Left cardiac atrium (tissue), 4 donors: ENCODE results near the gene RNF11. TPM values are rescaled to one million over a fixed set of nuclear protein-coding genes. Genes with fewer than 3 reads are reported as not detected.
A peak's percentile ranks its signal among the peaks of the same experiment; 100 is the strongest.
"Not testable (repeated sequence)": the region's sequence is repeated elsewhere in the genome, so short reads cannot be mapped to it uniquely, and the experiment has no call there.

Experiments used
- ATAC-seq, 2 donors: fragments of 200-7000 bp; cut with Tn5 transposase; one replicate each; pipeline ENCODE4 v1.9.1; 2020; ENCODE audit warnings: mild to moderate bottlenecking in 2 of 2, moderate library complexity in 2 of 2
- DNase-seq: peaks from one replicate; pipeline ENCODE4 v3.0.0-alpha.2; 2020
- intact Hi-C, 2 donors: fragments of 100-400 bp; cut with DNase I; formaldehyde crosslinking; loops; one replicate each; pipeline versions ENCODE4 v1.14.1 to v1.15.1; 2022 to 2023
- long read RNA-seq: library from polyadenylated mRNA; unstranded; transcript quantifications from one replicate; pipeline ENCODE4 v2.0.0, GENCODE V29; 2021
- total RNA-seq, 2 donors: library from RNA; stranded (reverse); fragmentation: NEBNext Ultra II Directional; extraction: Animal tissue kit (Norgen Biotek cat#: 25700); gene quantifications; one replicate each; pipeline ENCODE4 v1.2.1, GENCODE V29; 2021
- donor health status: DM: no; HTN: yes; CAD: no.
- donor health status: DM: no; HTN: yes; CAD: no; lungs with severe emphysema.
- donor health status: DM: yes; HTN: yes; CAD: no.
- donor health status: Dilated cardiomyopathy.

Gene RNF11, protein sequence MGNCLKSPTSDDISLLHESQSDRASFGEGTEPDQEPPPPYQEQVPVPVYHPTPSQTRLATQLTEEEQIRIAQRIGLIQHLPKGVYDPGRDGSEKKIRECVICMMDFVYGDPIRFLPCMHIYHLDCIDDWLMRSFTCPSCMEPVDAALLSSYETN
- 100 to 1,000 TPM; 102 to 103 TPM for total RNA-seq
- long read RNA-seq, transcript RNF11-201 (3 exons, 3,084 nt) = major isoform, 156 of 162 reads
- long read RNA-seq, partial matches to known transcripts = 0 of 162 reads
- long read RNA-seq, other reads (novel, unspliced or antisense) = 5 of 162 reads

DNA sequence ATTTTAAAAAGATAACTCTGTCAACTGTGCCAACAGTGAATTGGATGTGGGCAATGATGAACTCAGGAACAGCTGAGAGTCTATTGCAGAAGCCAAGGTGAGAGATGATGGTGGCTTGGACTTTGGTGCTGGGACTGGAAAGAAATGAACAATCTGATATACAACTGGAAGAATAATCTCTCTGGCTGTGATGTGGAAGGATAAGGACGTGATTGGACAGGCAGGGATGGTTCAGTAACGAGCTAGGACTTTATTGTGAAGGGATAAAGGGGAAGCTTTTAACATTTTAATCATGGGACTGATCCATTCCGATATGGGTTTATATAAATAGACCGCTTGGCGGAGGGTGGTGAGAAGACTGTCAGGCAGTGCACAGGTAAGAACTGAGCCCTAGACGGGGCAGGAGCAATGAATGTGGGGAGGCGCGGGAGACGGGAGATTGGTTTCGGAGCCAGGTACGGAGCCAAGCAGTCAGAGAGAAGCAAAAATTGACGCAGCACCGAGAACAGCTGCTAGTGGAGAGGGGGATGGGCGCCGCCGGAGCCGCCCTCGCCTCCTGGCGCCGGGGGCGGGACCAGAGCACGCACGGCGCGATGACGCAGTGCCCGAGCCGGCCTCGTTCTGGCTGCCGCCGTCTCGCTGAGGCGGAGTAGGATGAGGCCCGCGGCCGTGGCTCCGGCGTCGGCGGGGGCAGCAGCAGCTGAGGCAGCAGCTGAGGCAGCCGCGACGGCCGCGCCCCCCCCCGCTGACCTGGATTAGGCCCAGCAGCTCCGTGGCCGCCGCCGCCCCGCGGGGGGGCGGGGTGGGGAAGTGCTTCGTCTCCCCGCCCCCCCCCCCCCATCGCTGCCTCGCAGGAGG is at the start of gene RNF11:
Gene RNF11 (plus strand): TSS at position 601 of the 858 bp plus-strand sequence. CDS start 484 bp downstream, outside the sequence.
- ATAC-seq (peak; percentile 99), DNase-seq (peak; percentile 95)
- intact Hi-C loops = no loop called here

DNA sequence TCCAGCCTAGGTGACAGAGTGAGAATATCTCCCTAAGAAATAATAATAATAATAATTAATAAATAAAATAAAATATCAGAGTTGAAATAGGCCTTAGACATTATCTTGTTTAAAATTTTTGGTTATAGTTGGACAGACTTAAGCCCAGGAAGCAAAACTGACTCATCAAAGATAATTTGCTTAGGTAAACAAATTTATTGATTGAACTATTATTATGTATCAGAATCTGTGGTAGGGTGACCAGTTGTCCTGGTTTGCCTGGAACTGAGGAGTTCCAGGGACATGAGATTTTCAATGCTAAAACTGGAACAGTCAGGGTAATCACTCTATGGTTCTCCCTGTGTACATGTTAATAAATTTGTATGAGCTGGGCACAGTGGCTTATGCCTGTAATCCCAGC is 47.8 kb upstream of the RNF11 start:
- ATAC-seq (no peak), DNase-seq (no peak)
- intact Hi-C loops = loop anchor here in 1 of 2 donors (5.0 kb wide), 1 partner anchor 411 kb away; no protein-coding TSS in a partner anchor

DNA sequence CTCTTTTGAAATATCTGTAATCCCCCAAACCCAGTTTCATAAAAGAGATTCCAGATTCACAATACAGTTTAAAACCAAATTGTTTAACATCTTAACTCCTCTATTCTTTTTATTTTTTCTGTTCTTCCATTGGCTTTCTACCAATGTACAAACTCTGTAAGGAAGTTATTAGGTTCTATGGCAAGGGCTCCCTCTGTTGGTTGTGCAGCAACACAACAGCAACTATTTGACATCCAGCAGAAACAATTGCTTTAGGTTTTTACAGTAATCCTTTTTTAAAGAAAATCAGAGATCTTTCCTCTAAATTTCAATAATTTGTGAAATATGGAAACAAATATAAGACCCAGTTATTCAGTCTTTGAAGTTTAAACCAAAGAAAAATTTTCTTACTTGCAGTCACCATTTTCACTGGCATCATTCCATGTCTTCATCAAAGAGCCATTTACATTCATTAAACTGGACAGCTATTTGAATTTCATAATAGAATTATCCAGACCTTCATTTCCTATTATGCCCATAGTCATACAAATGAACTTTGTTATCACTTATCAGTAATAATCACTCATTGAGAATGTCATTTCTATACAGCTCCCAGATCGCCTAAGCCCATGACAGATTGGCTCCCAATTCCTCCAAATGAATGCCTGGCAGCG is 46.5 kb upstream of the RNF11 start:
- intact Hi-C loops = loop anchor here in 1 of 2 donors (5.0 kb wide), 2 partner anchors 108 to 412 kb away; no protein-coding TSS in a partner anchor
- DNase-seq (peak; percentile 27), ATAC-seq (no peak)

DNA sequence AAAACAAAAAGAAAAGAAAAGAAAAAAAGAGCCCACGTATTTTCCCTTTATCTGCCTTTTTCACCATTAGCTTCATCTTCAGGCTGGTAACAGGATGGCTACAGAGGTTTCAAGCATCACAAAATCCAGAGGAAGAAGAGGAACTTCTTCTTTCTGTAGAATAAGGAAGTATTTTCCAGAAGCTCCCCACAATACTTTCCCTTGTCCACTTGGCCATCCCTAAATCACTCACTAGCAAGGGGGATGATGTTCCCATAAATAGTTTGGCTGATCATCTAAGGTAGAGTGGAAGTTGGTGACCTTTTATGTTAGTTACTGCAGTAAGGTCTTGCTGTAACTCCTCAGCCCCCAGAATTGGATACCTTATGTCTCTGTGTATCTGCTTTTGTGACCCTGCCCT is 45.1 kb upstream of the RNF11 start:
- ATAC-seq (no peak), DNase-seq (no peak)
- intact Hi-C loops = loop anchor here in 1 of 2 donors (5.0 kb wide), 1 partner anchor 106 kb away; no protein-coding TSS in a partner anchor

DNA sequence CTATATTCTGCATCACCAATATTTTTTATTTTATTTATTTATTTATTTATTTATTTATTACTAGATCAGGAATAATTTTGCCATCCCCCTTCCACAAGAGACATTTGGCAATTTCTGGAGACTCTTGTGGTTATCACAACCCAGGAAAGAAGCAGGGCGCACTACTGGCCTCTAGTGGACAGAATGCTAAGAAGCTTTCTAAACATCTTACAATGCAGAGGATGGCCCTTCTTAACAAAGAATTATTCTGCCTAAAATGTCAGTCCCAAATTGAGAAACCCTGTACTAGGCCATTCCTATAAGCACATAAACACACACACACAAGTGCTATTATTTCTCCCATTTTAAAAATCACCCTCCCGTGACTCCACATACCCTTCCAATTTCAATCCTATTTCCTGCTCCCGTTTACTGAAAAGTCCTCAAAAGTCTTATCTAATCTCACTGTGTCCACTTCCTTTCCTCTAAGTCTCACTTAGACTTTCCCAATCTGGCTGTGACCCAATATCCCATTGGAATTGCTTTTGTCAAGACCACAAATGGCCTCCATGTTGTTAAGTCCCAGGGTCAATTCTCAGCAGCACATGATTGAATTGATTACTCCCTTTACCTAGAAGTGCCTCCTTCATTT is 43.7 kb upstream of the RNF11 start:
- DNase-seq (peak; percentile 68), ATAC-seq (peak; percentile 69 to 71)
- intact Hi-C loops = loop anchor here in 1 of 2 donors (5.0 kb wide), 1 partner anchor 105 kb away; no protein-coding TSS in a partner anchor

DNA sequence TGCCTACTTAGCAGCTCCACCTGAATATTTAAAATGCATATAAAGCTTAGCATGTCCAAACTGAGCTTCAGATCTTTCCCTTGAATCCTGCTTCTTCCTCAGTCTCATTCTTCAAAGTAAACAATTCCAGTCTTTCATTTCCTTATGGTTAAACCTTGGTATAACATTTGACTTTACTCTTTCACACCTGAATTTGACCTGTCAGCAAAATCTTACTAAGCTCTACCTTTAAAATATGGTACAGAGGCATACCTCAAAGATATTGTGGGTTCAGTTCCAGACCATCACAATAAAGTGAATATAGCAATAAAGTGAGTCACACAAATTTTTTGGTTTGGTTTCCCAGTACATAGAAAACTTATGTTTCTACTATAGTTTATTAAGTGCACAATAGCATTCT is 42.5 kb upstream of the RNF11 start:
- no peak for ATAC-seq
- intact Hi-C loops = loop anchor here in 1 of 2 donors (5.0 kb wide), 1 partner anchor 104 kb away; no protein-coding TSS in a partner anchor
- no peak for DNase-seq

DNA sequence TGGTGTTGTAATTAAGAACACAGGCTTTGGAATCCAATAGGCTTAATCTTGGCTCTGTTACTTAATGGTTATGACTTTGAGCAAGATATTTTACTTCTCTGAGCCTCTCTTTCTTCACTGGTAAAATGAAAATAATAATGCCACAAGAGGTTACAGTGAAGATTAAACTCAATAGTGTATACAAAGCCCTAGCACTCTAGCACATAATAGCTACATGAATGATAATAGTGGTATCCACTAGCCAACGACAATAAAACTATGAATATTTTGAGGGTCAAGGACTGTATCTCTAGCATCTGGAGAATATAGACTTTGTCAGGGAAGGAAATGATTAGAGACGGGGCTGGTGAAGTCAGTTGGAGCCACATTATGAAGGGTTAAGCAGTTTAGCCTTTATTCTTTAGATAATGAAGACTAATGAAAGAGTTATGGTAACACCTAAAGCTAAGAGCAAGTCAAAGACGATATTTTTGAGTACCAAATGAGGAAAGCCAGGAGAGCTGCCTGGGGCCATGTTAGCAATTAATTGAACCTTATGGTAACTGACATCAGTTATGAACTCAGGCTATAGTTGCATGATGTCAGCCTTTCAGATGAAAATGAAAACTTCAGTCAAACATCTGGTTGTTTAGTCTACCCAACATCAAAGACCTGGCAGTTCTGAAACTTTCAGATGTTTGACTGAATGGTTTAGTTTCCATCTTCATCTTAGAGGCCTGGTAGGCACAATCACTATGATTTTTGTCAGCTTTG is 32.8 kb upstream of the RNF11 start:
- DNase-seq (no peak), ATAC-seq (no peak)
- intact Hi-C loops = no loop called here

DNA sequence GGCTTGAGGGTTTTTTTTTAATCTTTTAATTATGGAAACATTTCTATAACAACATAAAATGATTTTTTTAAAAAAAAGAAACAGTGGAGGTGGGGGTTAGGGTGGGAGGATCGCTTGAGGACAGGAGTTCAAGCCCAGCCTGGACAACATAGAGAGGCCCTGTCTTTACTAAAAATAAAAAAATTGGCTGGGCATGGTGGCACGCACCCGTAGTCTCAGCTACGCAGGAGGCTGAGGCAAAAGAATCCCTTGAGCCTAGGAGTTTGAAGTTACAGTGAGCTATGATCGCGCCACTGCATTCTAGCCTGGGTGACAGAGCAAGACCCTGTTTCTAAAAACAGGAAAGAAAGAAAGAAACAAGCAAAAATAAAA is 32.2 kb upstream of the RNF11 start:
- DNase-seq (no peak), ATAC-seq (no peak)

DNA sequence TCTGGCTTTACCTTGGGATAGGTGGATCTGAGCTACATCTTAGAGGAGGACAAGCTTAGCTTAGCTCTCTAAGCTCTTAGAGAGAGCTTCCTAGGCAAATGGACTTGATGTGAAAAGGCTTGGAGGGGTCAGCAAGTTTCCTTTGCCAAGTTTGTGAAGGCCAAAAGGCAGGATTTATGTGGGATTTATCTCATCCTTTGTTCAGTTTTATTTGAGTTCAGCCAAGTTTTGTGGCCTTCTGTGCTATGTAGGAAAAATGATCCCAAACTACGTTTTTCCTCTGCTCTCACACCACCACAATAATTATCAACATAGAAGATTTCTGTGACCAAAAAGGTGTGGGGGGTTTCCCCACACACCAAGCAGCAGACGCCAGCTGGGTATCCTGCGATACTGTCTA is 26.0 kb upstream of the RNF11 start:
- ATAC-seq = no peak

More for the DNA sequence above, 32.2 kb upstream of the RNF11 start:
- intact Hi-C loops = no loop called here

DNA sequence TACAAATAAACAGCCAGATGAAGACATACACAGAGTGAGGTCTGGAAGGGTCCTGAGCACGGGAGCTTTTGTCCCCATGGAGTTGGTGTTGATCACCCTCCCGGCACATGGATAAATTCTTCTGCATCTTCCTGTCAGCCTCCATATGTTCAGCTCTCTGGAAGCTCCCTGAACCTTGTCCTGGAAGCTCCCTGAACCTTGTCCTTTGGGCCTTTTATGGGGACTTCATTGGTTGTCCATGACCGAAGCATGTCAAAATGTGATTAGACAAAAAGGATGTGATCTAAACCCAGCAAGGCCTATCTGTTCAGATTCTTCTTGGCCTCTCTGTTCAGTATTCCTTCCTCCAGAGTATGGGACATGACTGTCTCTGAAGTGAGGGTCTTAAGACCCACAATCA is 25.4 kb upstream of the RNF11 start:
- DNase-seq (no peak), ATAC-seq (no peak)
- intact Hi-C loops = no loop called here

More for the DNA sequence above, 26.0 kb upstream of the RNF11 start:
- intact Hi-C loops = no loop called here
- no peak for DNase-seq

DNA sequence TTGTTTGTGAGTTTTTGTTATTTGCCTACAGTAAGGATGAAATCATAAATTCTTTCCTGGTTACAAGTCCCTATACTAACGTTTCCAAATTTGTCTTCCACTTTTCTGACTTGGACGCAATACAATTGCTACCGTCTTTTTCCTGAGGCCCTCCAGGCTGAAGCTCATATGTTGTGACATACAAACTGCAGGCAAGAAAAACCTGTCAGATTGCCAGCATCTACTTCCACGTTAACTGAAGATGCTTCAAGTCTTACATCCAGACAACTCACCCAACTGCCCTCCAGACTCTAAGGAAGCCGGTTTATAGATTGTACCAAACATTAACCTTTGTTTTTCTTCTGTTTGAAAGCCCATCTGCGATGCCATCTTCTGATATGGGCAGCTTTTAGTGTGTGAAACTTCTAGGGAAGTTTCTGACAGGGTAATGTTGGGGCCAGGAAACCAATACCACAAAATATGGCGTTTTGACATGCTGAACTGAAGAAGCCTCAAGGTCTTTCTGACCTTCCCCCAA is 21.4 kb upstream of the RNF11 start:
- intact Hi-C loops = no loop called here
- no peak for ATAC-seq
- no peak for DNase-seq

DNA sequence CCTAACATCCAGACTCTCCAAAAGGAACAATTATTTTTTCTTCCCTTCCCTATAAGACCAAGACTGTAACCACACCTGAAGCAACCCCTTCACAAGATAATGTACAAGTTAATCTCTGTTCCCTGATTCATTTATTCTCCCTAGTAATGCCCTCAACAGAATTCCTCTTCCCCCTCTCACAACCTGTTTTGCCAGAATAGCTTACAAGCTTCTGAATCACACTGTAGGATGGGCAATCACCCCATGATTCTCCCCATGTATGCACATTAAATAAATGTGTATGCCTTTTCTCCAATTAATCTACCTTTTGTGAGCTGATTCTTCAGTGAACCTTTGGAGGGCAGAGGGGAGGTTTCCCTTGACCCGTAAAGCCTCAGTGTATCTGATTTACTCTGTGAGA is 20.9 kb upstream of the RNF11 start:
- ATAC-seq (no peak), DNase-seq (no peak)
- intact Hi-C loops = no loop called here

DNA sequence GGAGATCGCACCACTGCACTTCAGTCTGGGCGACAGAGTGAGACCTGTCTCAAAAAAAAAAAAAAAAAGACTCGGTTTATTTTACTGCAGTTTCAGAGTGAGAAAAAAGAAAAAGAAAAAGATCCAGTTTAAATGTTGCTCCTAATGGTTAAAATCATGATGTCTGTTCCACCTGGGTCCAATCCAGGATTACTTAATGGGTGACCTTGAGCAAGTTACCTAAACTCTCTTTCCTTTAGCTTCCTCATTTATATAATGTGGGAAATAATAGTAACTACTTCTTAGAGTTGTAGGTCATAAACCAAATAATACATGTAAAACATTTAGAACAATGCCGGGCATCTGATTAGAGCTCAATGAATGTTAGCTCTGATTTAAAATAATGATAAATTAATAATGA is 19.4 kb upstream of the RNF11 start:
- ATAC-seq (no peak), DNase-seq (no peak)
- intact Hi-C loops = no loop called here

DNA sequence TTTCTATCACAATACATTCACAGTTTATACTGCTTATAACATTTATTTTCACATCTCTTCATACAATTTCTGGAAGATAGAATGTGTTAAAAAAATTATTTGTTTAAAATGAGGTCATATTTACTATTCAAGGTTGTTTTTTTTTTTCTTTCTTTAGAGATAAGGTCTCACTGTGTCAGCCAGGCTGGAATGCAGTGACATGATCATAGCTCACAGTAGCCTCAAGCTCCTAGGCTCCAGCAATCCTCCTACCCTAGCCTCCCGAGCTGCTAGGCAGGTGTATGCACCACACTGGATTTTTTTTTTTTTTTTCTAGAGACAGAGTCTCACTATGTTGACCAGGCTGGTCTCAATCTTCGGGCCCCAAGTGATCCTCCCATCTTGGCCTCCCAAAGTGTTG is 19.0 kb upstream of the RNF11 start:
- ATAC-seq (no peak), DNase-seq (no peak)
- intact Hi-C loops = no loop called here

DNA sequence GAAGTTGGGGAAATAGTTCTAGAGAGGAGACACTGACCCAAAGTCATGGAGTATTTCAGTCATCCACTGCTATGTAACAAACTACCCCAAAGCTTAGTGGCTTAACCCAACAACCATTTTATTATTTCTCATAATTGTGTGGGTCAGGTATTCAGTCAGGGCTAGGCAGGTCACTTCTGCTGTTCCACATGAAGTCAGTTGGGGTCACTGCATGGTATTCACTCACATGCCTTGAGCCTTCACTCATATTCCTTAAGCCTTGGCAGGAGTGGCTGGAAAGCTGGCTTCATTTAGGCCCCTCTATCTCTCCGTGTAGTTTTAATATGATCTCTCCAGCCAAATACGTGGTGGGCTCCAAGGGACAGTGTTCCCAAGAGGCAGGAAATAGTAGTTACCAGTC is 17.5 kb upstream of the RNF11 start:
- intact Hi-C loops = no loop called here
- peak in 1 of 2 donors; percentile 23 for ATAC-seq
- no peak for DNase-seq

DNA sequence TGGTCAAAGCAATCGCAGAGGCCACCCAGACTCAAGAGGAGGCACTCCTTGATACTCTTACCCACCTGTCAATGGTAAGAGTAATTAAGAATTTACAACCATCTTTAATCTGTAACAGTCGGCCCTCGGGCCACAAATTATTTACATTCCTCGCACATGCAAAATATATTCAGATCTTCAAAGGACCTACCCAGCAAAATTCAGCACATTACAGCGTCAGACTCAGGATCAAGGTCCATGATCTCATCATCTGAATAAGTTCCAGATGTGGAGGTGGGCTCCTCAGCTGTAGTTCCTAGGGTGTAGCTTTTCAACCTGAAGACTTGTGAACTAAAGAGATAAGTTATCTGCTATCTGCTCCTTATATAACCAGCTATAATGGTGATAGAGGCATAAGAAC is 17.1 kb upstream of the RNF11 start:
- ATAC-seq (no peak), DNase-seq (no peak)
- intact Hi-C loops = no loop called here

DNA sequence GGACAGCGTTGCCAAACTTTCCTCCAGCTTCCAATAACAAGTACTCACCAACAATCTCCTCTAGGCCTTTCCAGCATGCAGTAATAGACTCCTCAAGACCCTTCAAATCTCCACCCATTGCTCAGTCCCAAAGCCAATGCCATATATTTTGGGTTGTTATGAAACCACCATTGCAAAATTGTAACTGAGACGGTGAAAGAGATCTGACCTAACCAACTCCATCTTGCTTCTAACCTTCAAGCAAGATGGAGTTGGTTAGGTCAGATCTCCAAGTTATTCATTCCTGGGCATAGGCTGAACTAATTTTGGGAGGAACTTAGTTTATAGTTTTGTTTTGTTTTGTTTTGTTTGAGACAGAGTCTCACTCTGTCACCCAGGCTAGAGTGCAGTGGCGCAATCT is 14.5 kb upstream of the RNF11 start:
- ATAC-seq, DNase-seq, intact Hi-C loops: not testable (repeated sequence)

DNA sequence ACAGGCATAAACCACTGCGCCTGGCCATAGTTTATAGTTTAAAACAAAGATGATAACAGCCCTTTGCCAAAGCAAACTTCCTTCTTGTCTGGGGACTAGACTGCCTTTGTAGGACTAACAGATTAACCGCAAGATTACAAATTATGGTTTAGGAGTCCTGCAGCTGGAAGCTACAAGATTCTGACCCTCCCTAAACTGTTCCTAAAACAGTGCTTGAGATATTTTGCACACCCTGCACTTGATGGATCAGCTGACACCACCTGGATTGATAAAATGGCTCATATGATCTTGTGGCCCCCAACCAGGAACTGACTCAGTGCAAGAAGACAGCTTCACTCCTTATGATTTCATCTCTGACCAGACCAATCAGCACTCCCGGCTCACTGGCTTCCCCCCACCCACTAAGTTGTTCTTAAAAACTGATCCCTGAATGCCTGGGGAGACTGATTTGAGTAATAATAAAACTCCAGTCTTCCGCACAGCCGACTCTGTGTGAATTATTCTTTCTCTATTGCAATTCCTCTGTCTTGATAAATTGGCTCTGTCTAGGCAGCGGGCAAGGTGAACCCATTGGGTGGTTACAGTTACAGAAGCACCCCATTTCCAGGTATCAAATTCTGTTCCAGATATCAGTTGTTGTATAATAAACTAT is 13.8 kb upstream of the RNF11 start:
- no peak for ATAC-seq
- DNase-seq = no peak
- intact Hi-C loops = no loop called here
